Measurements from ENCODE around the gene COX7C. TPM values are rescaled to one million over a fixed set of nuclear protein-coding genes. Genes with fewer than 3 reads are reported as not detected.
"Not testable (repeated sequence)": the region's sequence is repeated elsewhere in the genome, so short reads cannot be mapped to it uniquely, and the experiment has no call there.

Gene COX7C
- total RNA-seq, 2 experiments from 2014 or later = 438 to 701 TPM

- H3K27ac Mint-ChIP-seq = peak overlapping the region; percentile 13
Measured at GRCh38 chr5:86623785-86624483, 6.2 kb downstream of the COX7C start.

GRCh38 chr5:86625148-86625547 is 7.4 kb downstream of the COX7C start:
- no peak for DNase-seq
- H3K9me3 Mint-ChIP-seq (ENCODE audit: low read depth) = no peaks in the 10 kb centered on the region
- peaks cover 8% of the 10 kb centered on the region for H3K27me3 Mint-ChIP-seq
- no peak overlapping the region for H3K4me3 Mint-ChIP-seq
- peaks cover 4% of the 10 kb centered on the region for H3K4me1 Mint-ChIP-seq
- CTCF ChIA-PET = interaction anchor here (0.6 to 1.0 kb wide), 4 partner anchors 11 to 938 kb away, joined by 3 read pairs; no protein-coding TSS in a partner anchor
- peaks cover 24% of the 10 kb centered on the region for H3K36me3 Mint-ChIP-seq (ENCODE audit: low read depth)
- H3K27ac Mint-ChIP-seq = no peak overlapping the region
- intact Hi-C loops (cut with DNase I, micrococcal nuclease) = no loop called here
- POLR2A ChIA-PET = no interaction called here
- no peak for ATAC-seq

More at GRCh38 chr5:86623785-86624483, 6.2 kb downstream of the COX7C start:
- peaks cover 36% of the 10 kb centered on the region for H3K36me3 Mint-ChIP-seq (ENCODE audit: low read depth)
- peaks cover 16% of the 10 kb centered on the region for H3K4me1 Mint-ChIP-seq
- CTCF ChIA-PET = interaction anchor here (0.6 to 0.7 kb wide), 2 partner anchors 19 to 776 kb away, joined by 3 read pairs; no protein-coding TSS in a partner anchor
- ATAC-seq (no peak), DNase-seq (no peak)
- POLR2A ChIA-PET = interaction anchor here (0.6 kb wide), 1 partner anchor 16 kb away, joined by 4 read pairs; no protein-coding TSS in a partner anchor
- H3K27me3 Mint-ChIP-seq = peaks cover 4% of the 10 kb centered on the region
- H3K4me3 Mint-ChIP-seq = no peak overlapping the region
- no peaks in the 10 kb centered on the region for H3K9me3 Mint-ChIP-seq (ENCODE audit: low read depth)
- intact Hi-C loops (cut with DNase I, micrococcal nuclease) = no loop called here

- DNase-seq = no peak
- ChIA-PET POLR2A (no interaction called here), CTCF (interaction anchor here (1.0 kb wide), 2 partner anchors 10 to 387 kb away, joined by 3 read pairs; no protein-coding TSS in a partner anchor)
- intact Hi-C loops (cut with DNase I, micrococcal nuclease) = no loop called here
- Mint-ChIP-seq H3K27ac (no peak overlapping the region), H3K9me3 (ENCODE audit: low read depth) (no peaks in the 10 kb centered on the region), H3K36me3 (ENCODE audit: low read depth) (peaks cover 18% of the 10 kb centered on the region), H3K4me1 (no peaks in the 10 kb centered on the region), H3K27me3 (peaks cover 8% of the 10 kb centered on the region), H3K4me3 (no peak overlapping the region)
- peak; percentile 36 for ATAC-seq
Measured at GRCh38 chr5:86626149-86626548, 8.4 kb downstream of the COX7C start.

DNA sequence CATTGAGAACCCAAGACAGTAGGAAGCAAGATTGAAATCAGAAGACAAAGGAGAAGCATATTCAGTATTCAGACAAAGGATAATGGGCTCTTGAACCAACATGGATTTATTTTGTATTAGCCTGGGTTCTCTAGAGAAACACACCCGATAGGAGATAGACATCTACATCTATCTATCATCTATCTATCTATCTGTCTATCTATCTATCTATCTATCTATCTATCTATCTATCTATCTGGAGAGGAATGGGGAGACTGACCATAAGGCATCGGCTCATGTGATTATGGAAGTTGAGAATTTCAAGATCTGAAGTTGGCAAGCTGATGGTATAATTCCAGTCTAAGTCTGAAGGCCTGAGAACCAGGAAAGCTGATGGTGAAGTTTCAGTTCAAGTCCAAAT is 13.4 kb downstream of the COX7C start:
- POLR2A ChIA-PET = no interaction called here

GRCh38 chr5:86640998-86641397 is 23.3 kb downstream of the COX7C start:
- CTCF ChIA-PET = no interaction called here
- Mint-ChIP-seq H3K27me3 (peaks cover 9% of the 10 kb centered on the region), H3K36me3 (ENCODE audit: low read depth) (no peaks in the 10 kb centered on the region), H3K9me3 (ENCODE audit: low read depth) (no peaks in the 10 kb centered on the region), H3K4me1 (no peaks in the 10 kb centered on the region), H3K27ac (no peak overlapping the region), H3K4me3 (no peak overlapping the region)
- POLR2A ChIA-PET = no interaction called here
- intact Hi-C loops (cut with DNase I, micrococcal nuclease) = no loop called here
- ATAC-seq = no peak
- no peak for DNase-seq

More for the DNA sequence above, 13.4 kb downstream of the COX7C start:
- ATAC-seq (no peak), DNase-seq (no peak)
- Mint-ChIP-seq H3K4me1 (no peaks in the 10 kb centered on the region), H3K27ac (no peak overlapping the region), H3K27me3 (peaks cover 13% of the 10 kb centered on the region), H3K36me3 (ENCODE audit: low read depth) (no peaks in the 10 kb centered on the region), H3K9me3 (ENCODE audit: low read depth) (no peaks in the 10 kb centered on the region), H3K4me3 (no peak overlapping the region)
- intact Hi-C loops (cut with DNase I, micrococcal nuclease) = no loop called here
- CTCF ChIA-PET = no interaction called here

GRCh38 chr5:86644843-86645242 is 27.1 kb downstream of the COX7C start:
- ATAC-seq (no peak), DNase-seq (no peak)
- Mint-ChIP-seq H3K4me3 (no peak overlapping the region), H3K9me3 (ENCODE audit: low read depth) (no peaks in the 10 kb centered on the region), H3K36me3 (ENCODE audit: low read depth) (no peaks in the 10 kb centered on the region), H3K4me1 (no peaks in the 10 kb centered on the region), H3K27me3 (peaks cover 14% of the 10 kb centered on the region), H3K27ac (no peak overlapping the region)
- CTCF ChIA-PET = interaction anchor here (0.6 kb wide), 1 partner anchor 227 kb away, joined by 4 read pairs; no protein-coding TSS in a partner anchor
- intact Hi-C loops (cut with DNase I, micrococcal nuclease) = no loop called here
- POLR2A ChIA-PET = no interaction called here

GRCh38 chr5:86645885-86646284 is 28.1 kb downstream of the COX7C start:
- H3K27me3 Mint-ChIP-seq = peaks cover 12% of the 10 kb centered on the region
- intact Hi-C loops (cut with DNase I, micrococcal nuclease) = no loop called here
- ChIA-PET CTCF (no interaction called here), POLR2A (no interaction called here)
- H3K4me1 Mint-ChIP-seq = no peaks in the 10 kb centered on the region
- ATAC-seq (no peak), DNase-seq (no peak)
- H3K9me3 Mint-ChIP-seq (ENCODE audit: low read depth) = no peaks in the 10 kb centered on the region
- no peak overlapping the region for H3K4me3 Mint-ChIP-seq
- H3K36me3 Mint-ChIP-seq (ENCODE audit: low read depth) = no peaks in the 10 kb centered on the region
- no peak overlapping the region for H3K27ac Mint-ChIP-seq

DNA sequence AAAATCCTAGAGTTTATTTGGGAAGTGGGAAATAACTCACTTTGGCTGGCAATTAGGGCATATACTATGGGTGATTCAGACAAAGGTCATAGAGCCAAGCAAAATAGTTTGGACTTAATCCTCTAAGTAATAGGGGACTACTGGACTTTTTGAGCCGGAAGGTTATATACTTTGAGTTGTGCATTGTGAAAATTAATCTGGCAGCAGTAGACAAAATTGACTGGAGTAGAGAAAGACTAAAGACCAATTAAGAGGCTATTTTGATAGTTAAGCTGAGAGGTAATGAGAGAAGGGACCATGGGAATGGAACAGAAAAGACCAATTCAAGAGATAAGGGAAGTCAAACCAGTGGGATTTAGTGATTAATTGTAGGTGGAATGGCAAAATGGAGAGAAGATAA is 28.9 kb downstream of the COX7C start:
- CTCF ChIA-PET = no interaction called here
- intact Hi-C loops (cut with DNase I, micrococcal nuclease) = no loop called here
- Mint-ChIP-seq H3K4me3 (no peak overlapping the region), H3K36me3 (ENCODE audit: low read depth) (no peaks in the 10 kb centered on the region), H3K27me3 (peaks cover 12% of the 10 kb centered on the region), H3K27ac (no peak overlapping the region), H3K9me3 (ENCODE audit: low read depth) (no peaks in the 10 kb centered on the region), H3K4me1 (no peaks in the 10 kb centered on the region)
- POLR2A ChIA-PET = no interaction called here
- DNase-seq = no peak
- ATAC-seq = no peak

DNA sequence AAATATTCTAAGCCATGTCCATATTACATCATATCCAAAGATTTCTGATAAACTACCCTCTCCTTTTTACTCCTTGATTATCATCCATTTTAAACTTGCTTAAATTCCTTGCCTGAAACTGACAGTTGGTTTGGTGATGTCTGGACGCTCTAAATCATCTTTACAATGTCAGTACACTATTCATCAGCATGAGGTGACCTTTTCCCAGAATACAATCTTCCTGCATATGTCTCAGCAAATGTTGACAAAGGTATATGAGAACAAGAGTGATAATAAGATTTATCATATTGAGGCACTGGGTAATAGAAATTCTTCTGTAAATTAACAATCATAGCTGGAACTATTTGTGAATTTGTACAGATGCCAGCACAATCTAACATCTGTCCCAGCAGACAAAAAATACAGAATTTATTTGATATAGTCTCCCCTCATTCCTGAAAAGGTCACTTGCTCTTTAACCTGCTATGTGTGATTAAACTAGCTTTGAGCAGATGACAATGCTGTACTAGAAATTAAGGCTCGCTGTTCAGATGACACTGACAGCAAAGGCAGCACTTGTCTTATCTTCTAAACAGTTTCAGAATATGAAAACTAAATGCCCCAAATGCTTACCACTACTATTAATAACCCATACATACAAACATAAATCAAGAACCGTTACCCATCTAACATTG is 32.2 kb downstream of the COX7C start:
- H3K36me3 Mint-ChIP-seq (ENCODE audit: low read depth) = no peaks in the 10 kb centered on the region
- H3K4me3 Mint-ChIP-seq = no peak overlapping the region
- H3K27ac Mint-ChIP-seq = no peak overlapping the region
- ChIA-PET CTCF (no interaction called here), POLR2A (no interaction called here)
- intact Hi-C loops (cut with DNase I, micrococcal nuclease) = no loop called here
- no peak for DNase-seq
- H3K9me3 Mint-ChIP-seq (ENCODE audit: low read depth) = no peaks in the 10 kb centered on the region
- ATAC-seq = no peak
- H3K27me3 Mint-ChIP-seq = peaks cover 12% of the 10 kb centered on the region
- no peaks in the 10 kb centered on the region for H3K4me1 Mint-ChIP-seq

GRCh38 chr5:86660771-86661170 is 43.0 kb downstream of the COX7C start:
- not testable (repeated sequence) for H3K4me1 Mint-ChIP-seq

GRCh38 chr5:86664173-86664572 is 46.4 kb downstream of the COX7C start:
- Mint-ChIP-seq H3K4me1 (peaks cover 4% of the 10 kb centered on the region), H3K27ac (no peak overlapping the region), H3K4me3 (no peak overlapping the region), H3K36me3 (ENCODE audit: low read depth) (no peaks in the 10 kb centered on the region), H3K9me3 (ENCODE audit: low read depth) (no peaks in the 10 kb centered on the region), H3K27me3 (peaks cover 23% of the 10 kb centered on the region)
- ATAC-seq (no peak), DNase-seq (no peak)
- CTCF ChIA-PET = interaction anchor here (0.9 kb wide), 1 partner anchor 17 kb away, joined by 4 read pairs; no protein-coding TSS in a partner anchor
- intact Hi-C loops (cut with DNase I, micrococcal nuclease) = no loop called here
- POLR2A ChIA-PET = no interaction called here

More at GRCh38 chr5:86660771-86661170, 43.0 kb downstream of the COX7C start:
- intact Hi-C loops (cut with DNase I, micrococcal nuclease); ATAC-seq; DNase-seq; H3K36me3 Mint-ChIP-seq (ENCODE audit: low read depth); H3K9me3 Mint-ChIP-seq (ENCODE audit: low read depth); H3K27ac Mint-ChIP-seq; CTCF ChIA-PET; POLR2A ChIA-PET; H3K4me3 Mint-ChIP-seq: not testable (repeated sequence)
- peaks cover 25% of the 10 kb centered on the region for H3K27me3 Mint-ChIP-seq

Data from activated CD4-positive, alpha-beta T cell treated with anti-CD3 and anti-CD28 coated beads for 36 hours (primary cell).